ENCODE measurements around the gene MASP2. TPM values are rescaled to one million over a fixed set of nuclear protein-coding genes. Genes with fewer than 3 reads are reported as not detected.

MASP2 gene
- total and polyA plus RNA-seq, 10 of the 15 experiments (the other 5 are each of a cell fraction or from before 2014, with no cell fraction given): 0.04 to 0.21 (median 0.06) TPM; not detected in 7

- Histone ChIP-seq H3K4me3 (no peak overlapping the region), H3K27me3 (replicated peaks in 1 of 2; ENCODE audit: control insufficient read depth in 2 of 2, insufficient read depth in 2 of 2, low read length in 1 of 2) (no peaks in the 10 kb centered on the region), H2AFZ (ENCODE audit: control insufficient read depth, low read depth, low read length) (no peak overlapping the region), H3K4me2 (ENCODE audit: control insufficient read depth, insufficient read depth) (no peak overlapping the region), H3K9me3 (replicated peaks; ENCODE audit: control insufficient read depth, insufficient read depth, low read length) (no peaks in the 10 kb centered on the region), H3K4me1 (ENCODE audit: control insufficient read depth, insufficient read depth, low read length) (peaks cover 12% of the 10 kb centered on the region), H3K79me2 (ENCODE audit: control insufficient read depth, insufficient read depth, low read length) (peaks cover 17% of the 10 kb centered on the region), H3K27ac (ENCODE audit: control insufficient read depth, insufficient read depth) (no peak overlapping the region), H3K36me3 (ENCODE audit: control insufficient read depth in 2 of 2, insufficient read depth in 2 of 2, low read length in 1 of 2) (peaks cover 4% of the 10 kb centered on the region in 2 experiments; a peak in 3 of 4 replicates), H3K9ac (ENCODE audit: control insufficient read depth, insufficient read depth, low read length) (no peak overlapping the region), H4K20me1 (ENCODE audit: control insufficient read depth, insufficient read depth) (no peaks in the 10 kb centered on the region)
- ChIA-PET SMC1A (ENCODE audit: uncharacterized antibody, unreplicated experiment) (no interaction called here), POLR2A (no interaction called here), CTCF (interaction anchor here (0.6 kb wide), 1 partner anchor 152 kb away, joined by 4 read pairs; no protein-coding TSS in a partner anchor), RAD21 (ENCODE audit: unreplicated experiment) (no interaction called here)
- TF ChIP-seq TARDBP (IDR thresholded peaks at IDR 0.05; ENCODE audit: borderline replicate concordance): no peak
- no peak for TF ChIP-seq EZH2 (IDR thresholded peaks at IDR 0.05; ENCODE audit: borderline replicate concordance, control insufficient read depth, low read depth, low read length)
- TF ChIP-seq MEF2B (IDR thresholded peaks at IDR 0.05; ENCODE audit: partially characterized antibody, poor library complexity, severe bottlenecking): no peak
- in situ Hi-C loops (cut with MboI): no loop called here
- intact Hi-C loops (cut with micrococcal nuclease; ENCODE audit: unreplicated experiment): no loop called here
- ATAC-seq: no peak
- no TSS peak for BruUV-seq (replicated peaks)
- FAIRE-seq: no peak
- WGBS (ENCODE audit: insufficient coverage, insufficient replicate concordance, low lambda C conversion rate, missing lambda C conversion rate): 89% methylated on average over 19 of the region's 22 CpGs
- DNase-seq (ENCODE audit: low read depth, low spot score): no peak
Observed at GRCh38 chr1:11054666-11055065, 7.6 kb upstream of the MASP2 start.

- SMC1A ChIA-PET (ENCODE audit: uncharacterized antibody, unreplicated experiment): no interaction called here
- Histone ChIP-seq H3K4me2 (ENCODE audit: control insufficient read depth, insufficient read depth) (no peak overlapping the region), H4K20me1 (ENCODE audit: control insufficient read depth, insufficient read depth) (no peaks in the 10 kb centered on the region), H3K79me2 (ENCODE audit: control insufficient read depth, insufficient read depth, low read length) (peaks cover 12% of the 10 kb centered on the region), H3K36me3 (ENCODE audit: control insufficient read depth in 2 of 2, insufficient read depth in 2 of 2, low read length in 1 of 2) (peaks cover 4% of the 10 kb centered on the region in 2 experiments; a peak in 3 of 4 replicates), H3K27me3 (replicated peaks in 1 of 2; ENCODE audit: control insufficient read depth in 2 of 2, insufficient read depth in 2 of 2, low read length in 1 of 2) (no peaks in the 10 kb centered on the region), H3K27ac (ENCODE audit: control insufficient read depth, insufficient read depth) (no peak overlapping the region), H3K9ac (ENCODE audit: control insufficient read depth, insufficient read depth, low read length) (no peak overlapping the region), H3K4me3 (no peak overlapping the region), H2AFZ (ENCODE audit: control insufficient read depth, low read depth, low read length) (no peak overlapping the region), H3K4me1 (ENCODE audit: control insufficient read depth, insufficient read depth, low read length) (peaks cover 12% of the 10 kb centered on the region), H3K9me3 (replicated peaks; ENCODE audit: control insufficient read depth, insufficient read depth, low read length) (no peaks in the 10 kb centered on the region)
- WGBS (ENCODE audit: insufficient coverage, insufficient replicate concordance, low lambda C conversion rate, missing lambda C conversion rate): 91% methylated on average over 7 of the region's 7 CpGs
- POLR2A ChIA-PET: no interaction called here
- CTCF ChIA-PET: no interaction called here
- BruUV-seq (replicated peaks): no TSS peak
- DNase-seq (ENCODE audit: low read depth, low spot score): no peak
- RAD21 ChIA-PET (ENCODE audit: unreplicated experiment): no interaction called here
- no peak for FAIRE-seq
- in situ Hi-C loops (cut with MboI): no loop called here
- intact Hi-C loops (cut with micrococcal nuclease; ENCODE audit: unreplicated experiment): no loop called here
- ATAC-seq: no peak
- TF ChIP-seq ZNF207 (IDR thresholded peaks at IDR 0.05; ENCODE audit: borderline replicate concordance) (no peak), STAT3 (IDR thresholded peaks at IDR 0.05; ENCODE audit: low read depth, low read length) (no peak), NKRF (conservative IDR thresholded peaks at IDR 0.05) (no peak), TCF7 (IDR thresholded peaks at IDR 0.05; ENCODE audit: borderline replicate concordance) (no peak), KDM1A (IDR thresholded peaks at IDR 0.05; ENCODE audit: borderline replicate concordance) (no peak), RCOR1 (conservative IDR thresholded peaks at IDR 0.05; ENCODE audit: low read depth, low read length) (no peak), BCL11A (IDR thresholded peaks at IDR 0.05; ENCODE audit: low read depth, low read length) (no peak), YY1 (IDR thresholded peaks at IDR 0.05; ENCODE audit: low read depth, low read length) (no peak), PBX3 (IDR thresholded peaks at IDR 0.05; ENCODE audit: insufficient replicate concordance, low read depth, low read length) (no peak), EGR1 (IDR thresholded peaks at IDR 0.05; ENCODE audit: borderline replicate concordance in 1 of 2, low read depth in 2 of 2, low read length in 2 of 2) (no peak)
Observed at GRCh38 chr1:11054181-11054580, 7.1 kb upstream of the MASP2 start.

All from GM12878 (cell line).